Neural crest cell (in vitro differentiated cells): ENCODE results near the gene ABCG1. TPM values are rescaled to one million over a fixed set of nuclear protein-coding genes. Genes with fewer than 3 reads are reported as not detected.
A peak's percentile ranks its signal among the peaks of the same experiment; 100 is the strongest.

Experiments used
- DNase-seq: peaks from one replicate; pipeline ENCODE4 v3.0.0; 2021; ENCODE audit warnings: low read depth, mixed read lengths, low spot score
- H3K27ac Mint-ChIP-seq: one replicate; pipeline ENCODE4 v1.8.0; 2021; ENCODE audit warnings: mild to moderate bottlenecking, mixed read lengths; ENCODE audit not compliant: unreplicated experiment
- H3K27me3 Mint-ChIP-seq: 2 replicates; pipeline ENCODE4 v1.8.0; 2021; ENCODE audit warnings: low read depth, mild to moderate bottlenecking, mixed read lengths
- H3K36me3 Mint-ChIP-seq: 2 replicates; pipeline ENCODE4 v1.8.0; 2021; ENCODE audit warnings: low read depth, mild to moderate bottlenecking, mixed read lengths
- H3K4me1 Mint-ChIP-seq: 2 replicates; pipeline ENCODE4 v1.8.0; 2021; ENCODE audit warnings: mixed read lengths
- H3K4me3 Mint-ChIP-seq: one replicate; pipeline ENCODE4 v1.8.0; 2021; ENCODE audit warnings: mild to moderate bottlenecking, mixed read lengths
- H3K9me3 Mint-ChIP-seq: 2 replicates; pipeline ENCODE4 v1.8.0; 2021; ENCODE audit warnings: mixed read lengths
- CTCF ChIP-seq: fragments of 200-600 bp; sonication (generic); conservative IDR thresholded peaks from 2 replicates; pipeline ENCODE4 v1.5.0; 2021; ENCODE audit warnings: antibody characterized with exemption, mild to moderate bottlenecking
- total RNA-seq: library from RNA; stranded (reverse); gene quantifications from 2 replicates; pipeline ENCODE4 v1.2.1, GENCODE V29; 2021

The ABCG1 gene
- total RNA-seq, 1 donor from 2014 or later, result 3.3 TPM

DNA sequence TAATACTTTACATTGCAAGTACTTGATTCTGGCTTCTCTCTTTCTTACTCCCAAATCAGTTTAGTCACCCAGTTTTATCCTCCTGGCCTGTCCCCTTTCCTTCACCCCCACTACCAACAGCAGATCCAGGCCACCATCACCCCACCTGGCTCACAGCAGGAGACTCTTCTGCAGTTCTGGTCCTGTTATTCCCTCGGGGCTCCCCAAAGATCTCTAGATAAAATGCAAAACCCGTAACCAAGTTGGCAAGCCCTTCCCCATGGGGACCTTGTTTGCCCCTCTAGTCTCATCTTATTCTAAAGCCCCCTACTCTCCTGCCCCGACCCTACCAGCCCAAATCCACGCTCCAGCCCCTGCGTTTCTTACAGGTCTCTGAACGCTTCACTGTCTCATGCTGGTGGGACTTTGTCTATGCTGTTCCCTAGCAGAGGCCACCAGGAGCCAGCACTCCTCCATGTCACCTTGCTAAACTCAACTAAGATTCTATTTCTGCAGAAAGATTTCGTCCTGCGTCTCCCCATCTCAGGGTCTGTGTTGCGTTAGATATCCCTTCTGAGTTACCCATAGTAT is 4.0 kb downstream of the ABCG1 start:
- H3K4me1 Mint-ChIP-seq, result peaks cover 63% of the 10 kb centered on the region

GRCh38 chr21:42223826-42224575 is 5.1 kb downstream of the ABCG1 start:
- peaks cover 23% of the 10 kb centered on the region for H3K27me3 Mint-ChIP-seq
- no peak overlapping the region for H3K4me3 Mint-ChIP-seq
- no peak for TF ChIP-seq CTCF

More for the DNA sequence above, 4.0 kb downstream of the ABCG1 start:
- DNase-seq, result no peak
- H3K4me3 Mint-ChIP-seq, result peak overlapping the region; percentile 7
- no peak for TF ChIP-seq CTCF
- H3K27ac Mint-ChIP-seq, result no peak overlapping the region
- no peaks in the 10 kb centered on the region for H3K9me3 Mint-ChIP-seq
- H3K27me3 Mint-ChIP-seq, result peaks cover 29% of the 10 kb centered on the region
- H3K36me3 Mint-ChIP-seq, result no peaks in the 10 kb centered on the region

DNA sequence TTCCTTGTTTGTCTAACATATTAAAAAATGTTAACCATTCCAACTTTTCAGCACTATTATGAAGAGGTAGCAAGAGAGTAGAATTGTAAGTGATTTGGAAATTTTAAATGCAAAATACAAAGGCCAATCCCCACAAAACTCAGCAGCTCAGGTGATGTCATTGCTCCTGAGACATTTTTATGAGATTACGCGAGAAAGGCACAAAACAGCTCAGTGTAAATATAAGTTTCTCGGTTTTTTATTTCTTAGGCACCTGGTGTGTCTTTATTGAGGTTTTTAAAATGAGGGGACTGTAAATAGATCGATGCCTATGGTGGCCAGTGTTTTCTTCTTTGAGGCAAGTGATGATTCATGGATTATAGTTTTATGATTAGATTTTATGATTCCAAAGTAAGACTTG is 6.1 kb downstream of the ABCG1 start:
- TF ChIP-seq CTCF, result no peak
- Mint-ChIP-seq H3K36me3 (no peaks in the 10 kb centered on the region), H3K27me3 (peaks cover 18% of the 10 kb centered on the region), H3K4me1 (peaks cover 67% of the 10 kb centered on the region), H3K4me3 (no peak overlapping the region), H3K9me3 (no peaks in the 10 kb centered on the region), H3K27ac (no peak overlapping the region)
- DNase-seq, result no peak

More at GRCh38 chr21:42223826-42224575, 5.1 kb downstream of the ABCG1 start:
- H3K4me1 Mint-ChIP-seq, result peaks cover 65% of the 10 kb centered on the region
- no peak for DNase-seq
- no peaks in the 10 kb centered on the region for H3K9me3 Mint-ChIP-seq
- H3K36me3 Mint-ChIP-seq, result no peaks in the 10 kb centered on the region
- no peak overlapping the region for H3K27ac Mint-ChIP-seq

- no peak overlapping the region for H3K4me3 Mint-ChIP-seq
- H3K27me3 Mint-ChIP-seq, result peaks cover 12% of the 10 kb centered on the region
- H3K4me1 Mint-ChIP-seq, result peaks cover 67% of the 10 kb centered on the region
- no peak for TF ChIP-seq CTCF
- no peaks in the 10 kb centered on the region for H3K36me3 Mint-ChIP-seq
- DNase-seq, result no peak
- H3K9me3 Mint-ChIP-seq, result no peaks in the 10 kb centered on the region
- H3K27ac Mint-ChIP-seq, result no peak overlapping the region
Measured at GRCh38 chr21:42225571-42226155, 6.7 kb downstream of the ABCG1 start.

DNA sequence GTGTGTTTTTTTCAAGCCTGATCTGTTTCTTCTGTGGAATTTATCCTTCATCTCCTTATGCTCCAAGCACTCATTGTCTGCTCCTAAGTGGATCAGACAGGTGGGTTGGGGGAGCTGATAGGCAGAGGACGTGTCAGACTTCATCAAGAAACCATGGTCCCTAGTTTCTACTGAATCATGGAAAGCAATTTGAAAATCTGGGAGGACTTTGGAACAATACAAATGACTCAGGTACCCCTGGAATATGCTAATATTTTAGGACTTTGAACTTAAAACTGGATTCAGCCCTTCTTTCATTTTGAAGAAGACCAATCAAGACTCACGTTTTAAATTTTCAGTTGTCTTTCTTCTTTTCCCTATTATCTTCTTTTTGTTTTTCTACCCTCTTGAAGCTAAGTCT is 7.7 kb downstream of the ABCG1 start:
- peaks cover 11% of the 10 kb centered on the region for H3K27me3 Mint-ChIP-seq

More for the DNA sequence above, 7.7 kb downstream of the ABCG1 start:
- no peak for DNase-seq
- Mint-ChIP-seq H3K36me3 (no peaks in the 10 kb centered on the region), H3K4me1 (peaks cover 68% of the 10 kb centered on the region), H3K27ac (no peak overlapping the region), H3K4me3 (no peak overlapping the region), H3K9me3 (no peaks in the 10 kb centered on the region)
- no peak for TF ChIP-seq CTCF
